SK-N-MC (cell line): ENCODE measurements around the gene LAMC2.

Experiments
- EZH2 ChIP-seq: fragments of 200-600 bp; sonication (generic); IDR thresholded peaks from one replicate; pipeline ENCODE4 v1.6.1; 2017; ENCODE audit warnings: antibody characterized with exemption
- POLR2AphosphoS5 ChIP-seq: IDR thresholded peaks from 2 replicates; pipeline ENCODE4 v1.6.1; 2012; ENCODE audit warnings: mild to moderate bottlenecking, low read depth, low read length, borderline replicate concordance

GRCh38 chr1:183285746-183286145 is 99.7 kb downstream of the LAMC2 start:
- TF ChIP-seq EZH2 = no peak
- no peak for TF ChIP-seq POLR2AphosphoS5
